ENCODE results near the gene TDRD12.

TDRD12 gene

DNA sequence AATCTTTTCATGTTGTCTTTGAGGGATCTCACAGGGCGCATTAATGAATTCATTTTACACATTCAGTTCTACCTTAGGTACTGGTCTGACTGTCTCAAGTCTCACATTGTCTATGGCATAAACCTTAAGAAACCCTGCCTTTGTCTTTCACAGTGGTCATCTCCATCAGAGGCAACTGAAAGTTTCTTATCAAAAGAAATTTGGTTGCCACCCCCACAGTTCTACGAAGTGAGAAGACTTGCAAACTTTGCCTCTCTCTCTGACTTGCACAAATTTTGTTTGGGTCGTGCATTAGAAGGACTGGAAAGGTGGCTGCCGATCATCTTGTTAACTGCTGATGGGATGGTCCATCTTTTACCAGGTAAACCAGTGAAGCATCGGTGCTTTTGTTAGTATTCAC lies 10.5 kb upstream of the TDRD12 start:
- TF ChIP-seq, protein P1, sequence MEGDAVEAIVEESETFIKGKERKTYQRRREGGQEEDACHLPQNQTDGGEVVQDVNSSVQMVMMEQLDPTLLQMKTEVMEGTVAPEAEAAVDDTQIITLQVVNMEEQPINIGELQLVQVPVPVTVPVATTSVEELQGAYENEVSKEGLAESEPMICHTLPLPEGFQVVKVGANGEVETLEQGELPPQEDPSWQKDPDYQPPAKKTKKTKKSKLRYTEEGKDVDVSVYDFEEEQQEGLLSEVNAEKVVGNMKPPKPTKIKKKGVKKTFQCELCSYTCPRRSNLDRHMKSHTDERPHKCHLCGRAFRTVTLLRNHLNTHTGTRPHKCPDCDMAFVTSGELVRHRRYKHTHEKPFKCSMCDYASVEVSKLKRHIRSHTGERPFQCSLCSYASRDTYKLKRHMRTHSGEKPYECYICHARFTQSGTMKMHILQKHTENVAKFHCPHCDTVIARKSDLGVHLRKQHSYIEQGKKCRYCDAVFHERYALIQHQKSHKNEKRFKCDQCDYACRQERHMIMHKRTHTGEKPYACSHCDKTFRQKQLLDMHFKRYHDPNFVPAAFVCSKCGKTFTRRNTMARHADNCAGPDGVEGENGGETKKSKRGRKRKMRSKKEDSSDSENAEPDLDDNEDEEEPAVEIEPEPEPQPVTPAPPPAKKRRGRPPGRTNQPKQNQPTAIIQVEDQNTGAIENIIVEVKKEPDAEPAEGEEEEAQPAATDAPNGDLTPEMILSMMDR (IDR thresholded peaks at IDR 0.05) = no peak

DNA sequence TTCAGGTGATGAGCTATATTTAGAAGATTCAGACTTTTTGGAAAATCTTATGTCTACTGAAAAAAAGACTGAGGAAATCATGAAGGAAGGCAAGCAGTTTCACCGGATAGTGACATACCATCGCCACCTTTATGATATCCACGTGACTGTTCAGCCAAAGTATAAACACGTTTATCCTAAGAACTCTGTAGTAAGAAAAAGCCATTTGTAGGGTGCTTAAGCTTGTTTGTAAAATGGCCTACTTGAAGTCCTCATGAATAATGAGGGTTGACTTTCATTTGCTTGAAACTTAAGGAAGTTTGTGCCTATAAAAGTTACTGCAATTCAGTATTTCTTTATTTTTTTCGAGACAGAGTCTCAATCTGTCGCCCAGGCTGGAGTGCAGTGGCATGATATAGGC lies 7.8 kb upstream of the TDRD12 start:
- TF ChIP-seq, protein P1 (IDR thresholded peaks at IDR 0.05) = no peak

DNA sequence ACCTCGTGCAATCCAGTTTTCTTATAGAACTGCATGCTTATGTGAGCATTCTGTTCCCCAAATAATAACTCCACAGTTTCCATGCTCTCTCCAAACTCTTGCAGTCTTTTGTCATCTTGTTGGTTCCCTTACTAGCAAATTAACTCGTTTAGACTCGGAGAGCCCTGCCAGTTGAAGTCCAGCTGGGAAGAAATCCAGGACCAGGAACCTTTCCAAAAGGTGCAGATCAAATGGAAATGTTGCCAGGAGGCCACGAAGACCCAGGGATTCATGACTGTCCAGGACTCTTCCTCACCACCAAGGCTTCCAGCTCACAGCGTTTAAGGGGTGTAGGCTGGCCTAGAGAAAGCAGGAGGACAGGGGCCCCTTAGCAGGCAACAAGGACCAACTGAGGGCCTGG lies 2.1 kb upstream of the TDRD12 start:
- TF ChIP-seq, protein P1 (IDR thresholded peaks at IDR 0.05) = no peak

DNA sequence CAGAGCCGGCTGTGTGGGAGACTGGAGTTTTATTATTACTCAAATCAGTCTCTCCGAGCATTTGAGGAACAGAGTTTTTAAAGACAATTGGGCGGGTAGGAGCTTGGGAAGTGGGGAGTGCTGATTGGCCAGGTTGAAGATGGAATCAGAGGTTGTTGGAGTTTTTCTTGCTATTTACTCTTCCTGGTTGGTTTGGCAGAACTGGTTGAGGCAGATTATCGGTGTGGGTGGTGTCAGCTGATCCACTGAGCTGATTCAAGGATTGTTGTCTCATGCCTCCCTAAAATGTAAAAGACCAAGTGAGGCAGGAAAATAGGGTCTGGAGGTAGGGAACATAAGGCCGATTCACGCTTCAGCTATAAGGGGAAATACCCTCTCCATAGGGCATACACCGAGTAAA lies 1.3 kb upstream of the TDRD12 start:
- TF ChIP-seq, protein P1 (IDR thresholded peaks at IDR 0.05) = no peak

DNA sequence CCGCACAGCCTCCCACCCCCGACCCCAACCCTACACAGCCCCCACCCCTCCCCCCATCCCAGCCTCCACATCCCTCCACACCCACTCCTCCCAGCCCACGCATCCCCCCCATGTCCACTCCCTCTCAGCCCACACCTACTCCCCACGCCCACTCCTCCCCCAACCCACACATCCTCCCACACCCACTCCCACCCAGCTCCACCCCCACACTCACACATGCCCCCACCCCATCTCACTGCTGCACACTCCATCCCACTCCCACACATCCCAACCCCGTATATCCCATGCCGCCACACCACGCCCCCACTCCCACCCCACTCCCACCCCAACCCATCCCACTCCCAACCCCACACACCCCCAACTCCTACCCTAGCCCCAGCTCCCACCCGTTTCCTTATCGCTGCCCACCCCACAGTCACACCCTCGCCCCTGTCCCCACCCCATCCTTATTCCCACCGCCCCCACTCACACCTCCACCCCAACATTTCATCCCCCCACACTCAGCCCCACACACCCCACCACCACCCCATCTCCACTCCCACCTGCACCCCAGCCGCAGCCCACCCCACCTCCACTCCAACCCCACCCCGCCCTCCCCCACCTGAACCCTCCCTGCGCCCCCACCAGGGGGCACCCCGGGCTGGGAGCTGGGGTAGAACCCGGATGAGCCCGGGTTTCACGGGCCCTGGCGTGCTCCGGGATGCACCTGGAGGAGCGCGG lies 809 bp downstream of the TDRD12 start:
- TF ChIP-seq, protein P1 (IDR thresholded peaks at IDR 0.05) = no peak

DNA sequence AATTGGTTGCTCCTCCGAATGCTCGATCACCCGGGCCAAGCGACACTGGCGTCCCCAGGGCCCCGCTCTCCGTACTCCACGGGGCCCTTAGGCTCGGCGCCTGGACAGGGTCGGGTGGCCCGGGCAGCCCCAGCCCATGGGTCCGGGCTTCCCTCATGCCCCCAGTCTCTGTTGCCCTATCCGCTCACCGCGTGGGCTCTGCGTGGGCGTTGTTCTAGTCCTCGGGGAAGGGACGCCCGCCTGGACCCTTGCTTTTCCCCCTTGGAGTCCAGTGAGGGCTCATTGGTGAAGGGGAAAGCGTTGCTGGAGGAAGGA lies 1.3 kb downstream of the TDRD12 start:
- TF ChIP-seq, protein P1 (IDR thresholded peaks at IDR 0.05) = no peak

DNA sequence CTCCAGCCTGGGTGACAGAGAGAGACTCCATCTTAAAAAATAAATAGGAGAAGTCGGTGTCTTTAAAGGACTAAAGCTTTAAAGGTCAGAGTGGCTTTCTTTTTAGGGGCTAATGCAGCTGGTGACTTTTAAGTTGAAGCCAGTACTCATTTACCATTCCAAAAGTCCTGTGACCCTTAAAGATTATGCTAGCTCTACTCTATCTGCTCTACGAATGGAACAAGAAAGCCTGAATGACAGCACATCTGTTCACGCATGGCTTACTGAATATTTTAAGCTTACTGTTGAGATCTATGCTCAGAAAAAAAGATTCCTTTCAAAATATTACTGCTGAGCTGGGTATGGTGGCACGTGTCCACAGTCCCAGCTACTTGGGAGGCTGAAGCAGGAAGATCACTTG lies 16.4 kb downstream of the TDRD12 start:
- TF ChIP-seq, protein P1 (IDR thresholded peaks at IDR 0.05) = no peak

DNA sequence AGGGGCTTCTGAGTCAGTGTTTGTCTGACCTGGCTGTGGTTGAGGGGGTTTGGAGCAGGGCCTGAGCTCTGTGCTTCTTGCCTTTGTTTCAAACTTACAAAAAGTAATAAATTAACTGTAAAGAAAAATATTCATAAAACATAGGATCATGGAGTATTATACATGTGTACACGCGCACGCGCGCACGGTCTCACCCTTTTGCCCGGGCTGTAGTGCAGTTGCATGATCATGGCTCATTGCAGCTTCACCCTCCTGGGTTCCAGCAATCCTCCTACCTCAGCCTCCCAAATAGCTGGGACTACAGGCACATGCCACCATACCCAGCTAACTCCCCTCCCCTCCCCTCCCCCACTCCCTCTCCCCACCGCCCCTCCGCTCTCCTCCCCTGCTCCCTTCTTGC lies 23.5 kb downstream of the TDRD12 start:
- TF ChIP-seq, protein P1 (IDR thresholded peaks at IDR 0.05) = no peak
